NCI-H526 (cell line): ENCODE data around the gene MYO1E.

Experiments used
- DNase-seq, 2 experiments: peaks; one replicate each; lab custom pipeline; 2025; lab: John Stamatoyannopoulos, UW

MYO1E gene

GRCh38 chr15:59230531-59231055 lies 142.1 kb downstream of the MYO1E start:
- DNase-seq, result no peak

GRCh38 chr15:59229453-59229852 lies 143.2 kb downstream of the MYO1E start:
- no peak for DNase-seq

GRCh38 chr15:59229015-59229414 lies 143.7 kb downstream of the MYO1E start:
- no peak for DNase-seq

GRCh38 chr15:59227021-59227420 lies 145.7 kb downstream of the MYO1E start:
- DNase-seq, result no peak

- no peak for DNase-seq
These were observed 148.2 kb downstream of the MYO1E start for GRCh38 chr15:59224474-59224873.

- no peak for DNase-seq
These were observed 148.9 kb downstream of the MYO1E start for GRCh38 chr15:59223736-59224135.

GRCh38 chr15:59222906-59223550 lies 149.6 kb downstream of the MYO1E start:
- no peak for DNase-seq

GRCh38 chr15:59221511-59222505 lies 150.9 kb downstream of the MYO1E start:
- DNase-seq, result no peak

GRCh38 chr15:59218710-59219109 lies 154.0 kb downstream of the MYO1E start:
- DNase-seq, result no peak

GRCh38 chr15:59217876-59218498 lies 154.7 kb downstream of the MYO1E start:
- DNase-seq, result no peak

- no peak for DNase-seq
These were observed 155.8 kb downstream of the MYO1E start for GRCh38 chr15:59216911-59217310.

- DNase-seq, result no peak
These were observed 162.5 kb downstream of the MYO1E start for GRCh38 chr15:59210186-59210585.

- DNase-seq, result no peak
These were observed 163.9 kb downstream of the MYO1E start for GRCh38 chr15:59208613-59209249.

GRCh38 chr15:59206623-59207183 lies 166.0 kb downstream of the MYO1E start, which contains the start of gene LDHAL6B:
Gene LDHAL6B (plus strand): TSS chr15:59206843. CDS start chr15:59206941, 98 bp downstream.
- DNase-seq, result no peak

GRCh38 chr15:59205839-59206622 lies 166.6 kb downstream of the MYO1E start:
- no peak for DNase-seq

GRCh38 chr15:59203657-59204056 lies 169.0 kb downstream of the MYO1E start:
- no peak for DNase-seq

- no peak for DNase-seq
These were observed 169.7 kb downstream of the MYO1E start for GRCh38 chr15:59203008-59203407.

- no peak for DNase-seq
These were observed 172.1 kb downstream of the MYO1E start for GRCh38 chr15:59200560-59200959.

GRCh38 chr15:59199626-59200465 lies 172.8 kb downstream of the MYO1E start:
- DNase-seq, result no peak

- no peak for DNase-seq
These were observed 175.2 kb downstream of the MYO1E start for GRCh38 chr15:59197454-59197853.
